SH-SY5Y (cell line): ENCODE measurements around the gene GAS6.

ENCODE experiments used
- GATA2 ChIP-seq: IDR thresholded peaks from 2 replicates; pipeline ENCODE4 v1.6.1; 2011; ENCODE audit warnings: mild to moderate bottlenecking, low read depth, low read length
- GATA3 ChIP-seq: IDR thresholded peaks from 2 replicates; pipeline ENCODE4 v1.6.1; 2011; ENCODE audit warnings: low read depth, mild to moderate bottlenecking, low read length, moderate library complexity

DNA sequence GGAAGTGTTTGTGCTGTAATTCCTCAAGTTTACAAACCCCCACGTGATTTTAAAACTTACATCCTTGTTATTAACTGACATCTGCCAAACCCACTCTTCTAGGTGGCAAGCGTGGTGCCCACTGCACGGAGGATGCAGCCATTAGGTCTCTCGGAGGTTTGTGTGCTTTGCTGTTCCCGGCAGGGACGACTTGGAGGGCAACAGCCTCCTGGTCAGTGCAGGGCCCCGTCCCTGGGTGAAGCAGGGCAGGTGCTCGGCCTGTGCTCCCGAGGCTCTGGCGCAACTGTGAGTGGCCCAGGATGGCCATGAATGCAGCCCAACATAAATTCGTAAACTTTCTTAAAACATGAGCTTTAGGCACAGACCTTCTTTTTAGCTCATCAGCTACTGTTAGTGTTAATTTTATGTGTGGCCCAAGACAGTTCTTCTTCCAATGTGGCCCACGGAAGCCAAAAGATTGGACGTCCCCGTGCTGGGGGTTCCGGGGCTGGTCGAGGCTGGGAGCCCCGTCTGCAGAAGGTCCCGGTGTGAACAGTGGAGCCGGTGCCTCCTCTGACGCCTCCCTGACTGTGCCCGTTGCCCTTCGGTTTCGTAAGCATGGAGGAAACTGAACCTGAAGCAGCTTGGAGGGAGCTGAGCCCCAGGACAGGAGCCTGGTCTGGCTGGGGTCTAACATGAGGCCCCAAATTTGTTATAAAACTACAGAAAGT, 11.9 kb downstream of the GAS6 start:
- TF ChIP-seq GATA3 (no peak), GATA2 (no peak)
